IMR-90 (cell line): ENCODE measurements around the gene MARS1. TPM values are rescaled to one million over a fixed set of nuclear protein-coding genes. Genes with fewer than 3 reads are reported as not detected.
A peak's percentile ranks its signal among the peaks of the same experiment; 100 is the strongest.

Experiments used
- ATAC-seq: fragments of 200-7000 bp; cut with Tn5 transposase; 2 replicates; pipeline ENCODE4 v1.9.1; 2020; ENCODE audit warnings: low read depth, mild to moderate bottlenecking, moderate library complexity
- BruUV-seq: library from RNA; stranded (reverse); fragments of 400-500 nt; replicated peaks from 2 replicates; lab custom pipeline; 2021; lab: Mats Ljungman, UMichigan
- CTCF ChIA-PET: fragments of 300-600 bp; formaldehyde crosslinking; extraction: SDS; loops from one replicate; lab custom pipeline; 2021; ENCODE audit warnings: antibody characterized with exemption; lab: Yijun Ruan, JAX
- POLR2A ChIA-PET: fragments of 300-600 bp; sonication (Branson Sonifier 250); formaldehyde crosslinking; loops from one replicate; lab custom pipeline; 2022; ENCODE audit warnings: antibody characterized with exemption; ENCODE audit not compliant: unreplicated experiment; lab: Charles Lee
- DNase-seq: peaks from one replicate; pipeline ENCODE4 v3.0.0; 2013
- H2AFZ ChIP-seq: replicated peaks from 2 replicates; pipeline ENCODE3; 2013; ENCODE audit warnings: low read length, mild to moderate bottlenecking; ENCODE audit not compliant: poor library complexity
- H2AK5ac ChIP-seq: 2 replicates; pipeline ENCODE4 v1.6.1; 2013; ENCODE audit warnings: low read depth, low read length, inconsistent platforms
- H2AK9ac ChIP-seq: replicated peaks from 2 replicates; pipeline ENCODE3; 2013; ENCODE audit warnings: mild to moderate bottlenecking, low read depth, low read length, moderate library complexity; ENCODE audit not compliant: poor library complexity
- H2BK120ac ChIP-seq: 2 replicates; pipeline ENCODE4 v1.6.1; 2013; ENCODE audit warnings: low read depth, low read length, inconsistent platforms
- H2BK15ac ChIP-seq: 3 replicates; pipeline ENCODE4 v1.6.1; 2013; ENCODE audit warnings: low read depth, low read length, inconsistent platforms
- H2BK20ac ChIP-seq: 2 replicates; pipeline ENCODE4 v1.6.1; 2013; ENCODE audit warnings: low read depth, mild to moderate bottlenecking, inconsistent platforms, low read length, moderate library complexity
- H2BK5ac ChIP-seq: 2 replicates; pipeline ENCODE4 v1.6.1; 2013; ENCODE audit warnings: mild to moderate bottlenecking, low read depth, low read length, inconsistent platforms; ENCODE audit not compliant: poor library complexity, severe bottlenecking
- H3K14ac ChIP-seq: replicated peaks from 2 replicates; pipeline ENCODE4 v1.6.1; 2013; ENCODE audit warnings: low read depth, low read length, inconsistent platforms
- H3K18ac ChIP-seq: 2 replicates; pipeline ENCODE4 v1.6.1; 2013; ENCODE audit warnings: low read depth, low read length, control low read depth
- H3K23ac ChIP-seq: 2 replicates; pipeline ENCODE4 v1.6.1; 2013; ENCODE audit warnings: low read depth, low read length, inconsistent platforms
- H3K27ac ChIP-seq: 2 replicates; pipeline ENCODE4 v1.5.1; 2013; ENCODE audit warnings: mild to moderate bottlenecking, control low read depth, low read length; ENCODE audit not compliant: insufficient read depth
- H3K27me3 ChIP-seq: 2 replicates; pipeline ENCODE4 v1.6.1; 2013; ENCODE audit warnings: low read length; ENCODE audit not compliant: control insufficient read depth, insufficient read depth
- H3K36me3 ChIP-seq: 2 replicates; pipeline ENCODE4 v1.6.1; 2013; ENCODE audit warnings: low read length, mixed read lengths; ENCODE audit not compliant: control insufficient read depth, insufficient read depth
- H3K4ac ChIP-seq: 2 replicates; pipeline ENCODE4 v1.6.1; 2013; ENCODE audit warnings: low read depth, low read length, inconsistent platforms
- H3K4me1 ChIP-seq: 2 replicates; pipeline ENCODE4 v1.6.1; 2013; ENCODE audit warnings: low read length, mixed read lengths; ENCODE audit not compliant: control insufficient read depth, insufficient read depth
- H3K4me2 ChIP-seq: 2 replicates; pipeline ENCODE4 v1.6.1; 2013; ENCODE audit warnings: low read depth, mild to moderate bottlenecking, control low read depth, low read length, moderate library complexity
- H3K4me3 ChIP-seq: 2 replicates; pipeline ENCODE4 v1.5.1; 2013; ENCODE audit warnings: low read depth, mild to moderate bottlenecking, control low read depth, low read length, moderate library complexity; ENCODE audit not compliant: insufficient read depth
- H3K56ac ChIP-seq: 2 replicates; pipeline ENCODE4 v1.6.1; 2013; ENCODE audit warnings: low read length, inconsistent platforms; ENCODE audit not compliant: insufficient read depth; ENCODE audit errors: extremely low read depth
- H3K79me1 ChIP-seq, 2 experiments: 2 replicates each; pipeline ENCODE4 v1.6.1; 2013; ENCODE audit warnings: low read length in 2 of 2, inconsistent platforms in 1 of 2, low read depth in 1 of 2
- H3K9ac ChIP-seq: 2 replicates; pipeline ENCODE4 v1.6.1; 2013; ENCODE audit warnings: low read depth, low read length, control low read depth
- H3K9me1 ChIP-seq: 2 replicates; pipeline ENCODE4 v1.6.1; 2013; ENCODE audit warnings: low read length, inconsistent platforms; ENCODE audit not compliant: insufficient read depth
- H3K9me3 ChIP-seq: 2 replicates; pipeline ENCODE4 v1.6.1; 2013; ENCODE audit warnings: low read length; ENCODE audit not compliant: control insufficient read depth, insufficient read depth
- H4K20me1 ChIP-seq: 2 replicates; pipeline ENCODE4 v1.6.1; 2013; ENCODE audit warnings: low read length, inconsistent platforms; ENCODE audit not compliant: insufficient read depth
- H4K5ac ChIP-seq: 2 replicates; pipeline ENCODE4 v1.6.1; 2013; ENCODE audit warnings: mild to moderate bottlenecking, low read depth, low read length, control low read depth
- H4K8ac ChIP-seq, 2 experiments: 2 replicates each; pipeline ENCODE4 v1.6.1; 2013; ENCODE audit warnings: low read depth in 2 of 2, low read length in 2 of 2, control low read depth in 1 of 2, inconsistent platforms in 1 of 2
- H4K91ac ChIP-seq: 2 replicates; pipeline ENCODE4 v1.6.1; 2013; ENCODE audit warnings: low read depth, low read length, inconsistent platforms; ENCODE audit not compliant: insufficient read depth
- BHLHE40 ChIP-seq: fragments of 150-350 bp; IDR thresholded peaks from 2 replicates; pipeline ENCODE4 v1.6.1; 2016; ENCODE audit warnings: mild to moderate bottlenecking, low read depth, low read length
- CEBPB ChIP-seq: IDR thresholded peaks from 2 replicates; pipeline ENCODE4 v1.6.1; 2012; ENCODE audit warnings: low read depth, low read length, improper control_type of control experiment
- CHD1 ChIP-seq: IDR thresholded peaks from 2 replicates; pipeline ENCODE4 v1.6.1; 2012; ENCODE audit warnings: low read depth, low read length, improper control_type of control experiment
- FOS ChIP-seq: fragments of 150-350 bp; IDR thresholded peaks from 2 replicates; pipeline ENCODE4 v1.6.1; 2016; ENCODE audit warnings: low read depth, low read length
- MAZ ChIP-seq: IDR thresholded peaks from 2 replicates; pipeline ENCODE4 v1.6.1; 2012; ENCODE audit warnings: low read depth, mild to moderate bottlenecking, low read length, improper control_type of control experiment, moderate library complexity, borderline replicate concordance
- MXI1 ChIP-seq: IDR thresholded peaks from 2 replicates; pipeline ENCODE4 v1.6.1; 2012; ENCODE audit warnings: low read depth, mild to moderate bottlenecking, low read length, moderate library complexity, borderline replicate concordance
- NFE2L2 ChIP-seq: fragments of 150-350 bp; IDR thresholded peaks from 2 replicates; pipeline ENCODE4 v1.6.1; 2016; ENCODE audit warnings: low read depth, mild to moderate bottlenecking, low read length
- POLR2A ChIP-seq: IDR thresholded peaks from 2 replicates; pipeline ENCODE4 v1.6.1; 2012; ENCODE audit warnings: mild to moderate bottlenecking, low read depth, low read length
- RAD21 ChIP-seq: IDR thresholded peaks from 2 replicates; pipeline ENCODE4 v1.6.1; 2012; ENCODE audit warnings: low read length, improper control_type of control experiment
- RCOR1 ChIP-seq: IDR thresholded peaks from 2 replicates; pipeline ENCODE4 v1.6.1; 2012; ENCODE audit warnings: mild to moderate bottlenecking, low read length, improper control_type of control experiment; ENCODE audit not compliant: insufficient replicate concordance
- RFX5 ChIP-seq: IDR thresholded peaks from 2 replicates; pipeline ENCODE4 v1.8.0; 2012; ENCODE audit warnings: low read depth, mild to moderate bottlenecking, low read length, moderate library complexity
- WGBS, 2 experiments: methylation state at CpG; one replicate each; pipeline versions ENCODE4 v1.1.5 to v1.1.7; 2013; ENCODE audit warnings: missing lambda C conversion rate in 2 of 2; ENCODE audit not compliant: insufficient read length in 1 of 2; ENCODE audit errors: extremely low coverage in 2 of 2; 5-methylcytosine and 5-hydroxymethylcytosine counted together
- dilution Hi-C: fragments of 300-500 bp; cut with HindIII; formaldehyde crosslinking; loops from one replicate; pipeline ENCODE4 v1.14.3; 2018; ENCODE audit warnings: low sequenced_read_pairs; ENCODE audit not compliant: unreplicated experiment
- in situ Hi-C: fragments of 300-500 bp; cut with MboI; formaldehyde crosslinking; loops from 3 replicates; pipeline ENCODE4 v1.14.3; 2019; ENCODE audit warnings: low sequenced_read_pairs, inconsistent platforms, mixed read lengths
- intact Hi-C: fragments of 100-400 bp; cut with micrococcal nuclease; formaldehyde crosslinking; loops from 2 replicates; pipeline ENCODE4 v1.10.0; 2022
- polyA plus RNA-seq, 3 experiments: library from polyadenylated mRNA; depleted of rRNA; stranded (reverse); fragments of >200 nt; gene quantifications; 2 replicates each; pipeline ENCODE4 v1.2.3, GENCODE V29; 2012; ENCODE audit warnings: low replicate concordance in 1 of 3
- total RNA-seq: library from RNA; depleted of rRNA; stranded (reverse); fragments of >200 nt; gene quantifications from 2 replicates; pipeline ENCODE4 v1.2.3, GENCODE V29; 2012
- TF ChIP-seq, protein P1 (sequence below): conservative IDR thresholded peaks from 2 replicates; pipeline ENCODE4 v1.5.1; 2012; ENCODE audit warnings: mild to moderate bottlenecking, low read depth, low read length, improper control_type of control experiment
- TF ChIP-seq, protein P2 (sequence below): fragments of 150-350 bp; IDR thresholded peaks from 2 replicates; pipeline ENCODE4 v1.6.1; 2017; ENCODE audit warnings: mild to moderate bottlenecking, antibody characterized with exemption, low read length, low read depth

MARS1 gene
- total and polyA plus RNA-seq, 2 of the 4 experiments (the other 2 are of a cell fraction), result 156 to 164 TPM

DNA sequence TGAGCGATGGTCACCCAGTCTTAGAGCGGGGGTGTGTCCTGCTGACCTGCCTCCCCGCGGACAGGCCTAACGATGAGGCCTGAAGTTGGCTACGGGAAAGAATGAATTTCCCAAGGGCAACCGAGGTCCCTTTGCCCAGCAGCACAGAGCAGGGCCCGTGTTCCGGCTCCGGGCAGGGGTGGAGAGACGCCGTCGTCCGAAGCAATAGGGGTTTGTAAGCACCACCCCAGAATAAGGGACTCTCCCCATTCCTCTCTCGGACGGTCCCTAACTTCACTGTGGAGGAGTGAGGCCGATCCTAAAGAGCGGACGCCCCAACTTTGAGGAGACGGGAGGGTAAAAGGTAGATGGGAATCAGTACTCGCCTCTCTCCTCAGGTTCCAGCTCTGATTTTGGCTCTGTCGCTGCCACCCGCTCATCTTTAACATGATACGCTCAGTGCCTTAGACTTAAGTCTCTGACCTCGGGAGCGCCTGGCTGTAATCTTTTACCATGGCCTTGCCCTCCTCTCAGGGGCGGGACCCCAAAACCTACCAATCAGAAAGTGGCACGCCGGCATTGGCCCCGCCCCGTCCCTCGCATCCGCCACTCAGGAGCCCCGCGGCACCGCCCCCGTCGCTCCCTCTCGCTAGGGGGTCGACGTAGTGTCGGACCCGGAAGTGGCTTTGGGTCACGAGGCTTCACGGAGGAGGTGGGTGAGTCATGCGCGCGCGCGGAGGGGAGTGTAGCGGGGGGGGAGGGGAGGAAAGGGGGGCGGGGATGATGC, 32.4 kb downstream of the MARS1 start, which contains the start of gene DDIT3 (continued):
- TF ChIP-seq RAD21, result no peak
- TF ChIP-seq BHLHE40, result peak; percentile 71

DNA sequence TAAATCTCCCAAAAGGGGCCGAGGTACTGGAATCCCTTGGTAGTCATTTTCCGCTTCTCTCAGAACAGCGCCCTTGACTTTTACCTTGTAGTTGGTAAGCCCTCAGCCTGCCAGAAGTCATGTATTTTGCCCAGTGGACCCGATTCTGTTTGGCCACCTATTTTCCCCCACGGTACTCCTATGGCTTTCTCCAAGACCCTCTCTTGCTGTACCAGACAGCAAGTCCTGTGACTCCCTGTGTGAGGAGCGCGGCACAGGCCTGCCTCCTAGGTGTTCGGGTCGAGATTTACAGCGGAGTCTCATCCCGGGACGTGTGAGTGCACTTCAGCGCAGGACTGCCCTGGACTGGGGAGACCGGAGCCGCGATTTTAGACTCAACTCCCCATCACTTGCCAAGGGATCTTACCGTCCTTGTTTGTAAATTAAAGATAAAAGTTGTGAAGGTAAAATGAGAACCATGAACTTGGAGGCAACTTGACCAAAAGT, 33.7 kb downstream of the MARS1 start:
- peak overlapping the region; percentile 85 for H4K5ac ChIP-seq
- H3K36me3 ChIP-seq, result peaks cover 41% of the 10 kb centered on the region
- H3K27me3 ChIP-seq, result no peaks in the 10 kb centered on the region
- H3K4ac ChIP-seq, result peak overlapping the region; percentile 100
- DNase-seq, result peak; percentile 61
- peak overlapping the region; percentile 100 for H2AK9ac ChIP-seq
- POLR2A ChIA-PET, result no interaction called here
- H2AK5ac ChIP-seq, result peak overlapping the region; percentile 100
- peak overlapping the region; percentile 100 for H3K14ac ChIP-seq
- peak overlapping the region; percentile 94 for H3K18ac ChIP-seq
- H4K91ac ChIP-seq, result peak overlapping the region; percentile 96
- intact Hi-C loops (no loop called here), dilution Hi-C loops (no loop called here), in situ Hi-C loops (no loop called here)
- H3K9me1 ChIP-seq, result peaks cover 14% of the 10 kb centered on the region
- H3K4me3 ChIP-seq, result no peak overlapping the region
- H2BK15ac ChIP-seq, result peak overlapping the region; percentile 81
- no peaks in the 10 kb centered on the region for H3K9me3 ChIP-seq
- H3K23ac ChIP-seq, result peak overlapping the region; percentile 100
- H2BK120ac ChIP-seq, result peak overlapping the region; percentile 99
- H3K79me1 ChIP-seq, result peaks cover 18 to 78% of the 10 kb centered on the region in 2 experiments
- CTCF ChIA-PET, result no interaction called here
- H2BK5ac ChIP-seq, result peak overlapping the region; percentile 98
- peak overlapping the region; percentile 65; the same call in 1 of the 2 replicates for H3K4me2 ChIP-seq
- ATAC-seq, result no peak
- H4K20me1 ChIP-seq, result peaks cover 60% of the 10 kb centered on the region
- H3K56ac ChIP-seq, result peak overlapping the region; percentile 82
- H3K9ac ChIP-seq, result peak overlapping the region; percentile 57
- 61% methylated on average over 3 of the region's 17 CpGs; no CpG with 5 or more reads in 1 of the 2 experiments for WGBS, 2 experiments
- H3K4me1 ChIP-seq, result peaks cover 22% of the 10 kb centered on the region
- H3K27ac ChIP-seq, result peak overlapping the region; percentile 88
- H2BK20ac ChIP-seq, result peak overlapping the region; percentile 90
- peak overlapping the region; percentile 93 for H2AFZ ChIP-seq
- peak overlapping the region; percentile 69 to 100 for H4K8ac ChIP-seq
- BruUV-seq, result no TSS peak
- no peak for TF ChIP-seq POLR2A
- no peak for TF ChIP-seq MXI1
- TF ChIP-seq CHD1, result no peak
- no peak for TF ChIP-seq MAZ
- TF ChIP-seq, protein P1, sequence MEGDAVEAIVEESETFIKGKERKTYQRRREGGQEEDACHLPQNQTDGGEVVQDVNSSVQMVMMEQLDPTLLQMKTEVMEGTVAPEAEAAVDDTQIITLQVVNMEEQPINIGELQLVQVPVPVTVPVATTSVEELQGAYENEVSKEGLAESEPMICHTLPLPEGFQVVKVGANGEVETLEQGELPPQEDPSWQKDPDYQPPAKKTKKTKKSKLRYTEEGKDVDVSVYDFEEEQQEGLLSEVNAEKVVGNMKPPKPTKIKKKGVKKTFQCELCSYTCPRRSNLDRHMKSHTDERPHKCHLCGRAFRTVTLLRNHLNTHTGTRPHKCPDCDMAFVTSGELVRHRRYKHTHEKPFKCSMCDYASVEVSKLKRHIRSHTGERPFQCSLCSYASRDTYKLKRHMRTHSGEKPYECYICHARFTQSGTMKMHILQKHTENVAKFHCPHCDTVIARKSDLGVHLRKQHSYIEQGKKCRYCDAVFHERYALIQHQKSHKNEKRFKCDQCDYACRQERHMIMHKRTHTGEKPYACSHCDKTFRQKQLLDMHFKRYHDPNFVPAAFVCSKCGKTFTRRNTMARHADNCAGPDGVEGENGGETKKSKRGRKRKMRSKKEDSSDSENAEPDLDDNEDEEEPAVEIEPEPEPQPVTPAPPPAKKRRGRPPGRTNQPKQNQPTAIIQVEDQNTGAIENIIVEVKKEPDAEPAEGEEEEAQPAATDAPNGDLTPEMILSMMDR, result no peak; the same call in 1 of the 2 replicates
- no peak for TF ChIP-seq NFE2L2
- TF ChIP-seq, protein P2, sequence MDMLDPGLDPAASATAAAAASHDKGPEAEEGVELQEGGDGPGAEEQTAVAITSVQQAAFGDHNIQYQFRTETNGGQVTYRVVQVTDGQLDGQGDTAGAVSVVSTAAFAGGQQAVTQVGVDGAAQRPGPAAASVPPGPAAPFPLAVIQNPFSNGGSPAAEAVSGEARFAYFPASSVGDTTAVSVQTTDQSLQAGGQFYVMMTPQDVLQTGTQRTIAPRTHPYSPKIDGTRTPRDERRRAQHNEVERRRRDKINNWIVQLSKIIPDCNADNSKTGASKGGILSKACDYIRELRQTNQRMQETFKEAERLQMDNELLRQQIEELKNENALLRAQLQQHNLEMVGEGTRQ, result no peak
- no peak for TF ChIP-seq BHLHE40
- TF ChIP-seq FOS, result no peak
- no peak for TF ChIP-seq RAD21
- no peak for TF ChIP-seq CEBPB
- no peak for TF ChIP-seq RFX5
- no peak for TF ChIP-seq RCOR1
